HG02943 (cell line): Measurements from ENCODE around the gene ALB.

Experiments used
- ATAC-seq: cut with Tn5 transposase; IDR thresholded peaks from one replicate; pipeline ENCODE4 v1.9.1; 2021; ENCODE audit warnings: mild to moderate bottlenecking, low read depth, moderate library complexity; ENCODE audit not compliant: unreplicated experiment

Gene ALB

GRCh38 chr4:73429118-73429517, 25.0 kb downstream of the ALB start:
- ATAC-seq, result no peak

GRCh38 chr4:73429826-73430587, 25.9 kb downstream of the ALB start:
- no peak for ATAC-seq

- no peak for ATAC-seq
Observed at GRCh38 chr4:73431813-73432168, 27.7 kb downstream of the ALB start.

GRCh38 chr4:73432169-73433000, 28.3 kb downstream of the ALB start:
- no peak for ATAC-seq

GRCh38 chr4:73433140-73433539, 29.1 kb downstream of the ALB start:
- no peak for ATAC-seq

- ATAC-seq, result no peak
Observed at GRCh38 chr4:73434311-73434710, 30.2 kb downstream of the ALB start.

GRCh38 chr4:73435984-73436383, 31.9 kb downstream of the ALB start, which contains the start of gene AFP:
Gene AFP (plus strand): TSS chr4:73436221. CDS start chr4:73436263, 42 bp downstream.
- ATAC-seq, result no peak

- ATAC-seq, result no peak
Observed at GRCh38 chr4:73436674-73437557, 32.8 kb downstream of the ALB start.

GRCh38 chr4:73437558-73437956, 33.5 kb downstream of the ALB start:
- ATAC-seq, result no peak

- no peak for ATAC-seq
Observed at GRCh38 chr4:73438048-73438447, 34.0 kb downstream of the ALB start.

GRCh38 chr4:73438582-73439215, 34.6 kb downstream of the ALB start:
- ATAC-seq, result no peak

GRCh38 chr4:73439445-73439844, 35.4 kb downstream of the ALB start:
- no peak for ATAC-seq

- no peak for ATAC-seq
Observed at GRCh38 chr4:73439991-73440390, 35.9 kb downstream of the ALB start.

- ATAC-seq, result no peak
Observed at GRCh38 chr4:73440653-73441052, 36.6 kb downstream of the ALB start.

- ATAC-seq, result no peak
Observed at GRCh38 chr4:73442275-73442674, 38.2 kb downstream of the ALB start.

GRCh38 chr4:73443224-73443623, 39.1 kb downstream of the ALB start:
- ATAC-seq, result no peak

- ATAC-seq, result no peak
Observed at GRCh38 chr4:73445383-73446335, 41.6 kb downstream of the ALB start.

GRCh38 chr4:73446336-73446938, 42.4 kb downstream of the ALB start:
- peak; percentile 96 for ATAC-seq

GRCh38 chr4:73447671-73448070, 43.6 kb downstream of the ALB start:
- no peak for ATAC-seq
